GM21381 (cell line): ENCODE results near the gene ENTPD6.
"Not testable (repeated sequence)": the region's sequence is repeated elsewhere in the genome, so short reads cannot be mapped to it uniquely, and the experiment has no call there.

Experiments
- ATAC-seq: cut with Tn5 transposase; IDR thresholded peaks from one replicate; pipeline ENCODE4 v1.9.1; 2021; ENCODE audit warnings: mild to moderate bottlenecking, moderate library complexity; ENCODE audit not compliant: unreplicated experiment

Gene ENTPD6

DNA sequence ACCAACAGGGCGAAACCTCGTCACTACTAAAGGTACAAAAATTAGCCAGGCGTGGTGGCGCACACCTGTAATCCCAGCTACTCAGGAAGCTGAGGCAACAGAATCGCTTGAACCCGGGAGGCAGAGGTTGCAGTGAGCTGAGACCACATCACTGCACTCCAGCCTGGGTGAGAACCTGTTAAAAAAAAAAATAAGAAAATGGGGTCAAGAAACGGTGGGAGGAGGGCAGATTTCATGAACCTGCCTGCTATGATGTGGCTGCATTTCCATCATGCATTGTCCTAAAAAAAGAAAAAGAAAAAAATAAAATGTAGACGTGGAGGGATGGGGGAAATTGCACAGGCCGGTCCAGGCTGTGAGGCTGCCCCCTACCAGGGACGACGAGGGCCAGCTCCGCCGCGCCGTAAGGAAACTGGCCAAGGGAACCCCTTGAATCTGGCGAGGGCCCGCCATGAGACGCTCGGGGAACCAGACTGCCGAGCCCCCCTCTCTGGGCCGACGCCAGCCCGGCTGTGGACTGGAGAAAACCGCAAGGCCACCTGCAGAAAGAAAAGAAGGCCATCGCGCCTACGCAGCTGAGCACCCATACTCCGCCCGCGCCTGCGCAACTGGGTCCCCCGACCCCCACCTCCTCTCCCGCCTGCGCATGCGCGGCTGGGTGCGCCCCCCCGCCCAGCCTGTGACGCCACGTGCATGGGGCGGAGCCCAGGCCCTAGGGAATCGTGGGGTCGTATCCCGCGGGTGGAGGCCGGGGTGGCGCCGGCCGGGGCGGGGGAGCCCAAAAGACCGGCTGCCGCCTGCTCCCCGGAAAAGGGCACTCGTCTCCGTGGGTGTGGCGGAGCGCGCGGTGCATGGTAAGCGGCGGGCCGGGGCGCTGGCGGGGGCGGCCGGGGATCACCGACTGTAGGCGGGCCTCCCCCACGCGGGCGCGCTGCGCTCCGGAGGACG lies at the start of gene ENTPD6:
TSS of gene ENTPD6 (plus strand) at position 699 of the 948 bp plus-strand sequence. CDS start 10,825 bp downstream, outside the sequence.
- ATAC-seq: peak; percentile 78

DNA sequence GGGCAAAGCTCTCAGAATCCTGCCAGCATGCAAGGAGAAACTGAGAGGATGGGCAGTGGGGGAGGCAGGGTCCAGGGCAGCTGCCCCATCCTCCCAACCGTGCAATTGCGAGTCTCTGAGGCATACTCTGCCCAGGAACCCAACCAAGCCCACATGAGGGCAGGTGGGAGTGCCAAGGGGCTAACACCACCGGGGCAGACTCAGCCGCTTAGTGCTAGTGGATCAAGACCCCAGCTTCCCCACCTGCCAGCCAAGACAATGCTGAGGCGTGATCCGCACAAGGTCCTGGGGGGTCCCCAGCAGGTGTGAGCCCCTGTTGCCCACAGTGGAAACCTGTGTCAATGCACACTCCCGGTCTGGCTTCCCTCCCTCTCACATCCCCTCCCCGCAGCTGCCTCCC lies 48.5 kb upstream of the ENTPD6 start:
- no peak for ATAC-seq

DNA sequence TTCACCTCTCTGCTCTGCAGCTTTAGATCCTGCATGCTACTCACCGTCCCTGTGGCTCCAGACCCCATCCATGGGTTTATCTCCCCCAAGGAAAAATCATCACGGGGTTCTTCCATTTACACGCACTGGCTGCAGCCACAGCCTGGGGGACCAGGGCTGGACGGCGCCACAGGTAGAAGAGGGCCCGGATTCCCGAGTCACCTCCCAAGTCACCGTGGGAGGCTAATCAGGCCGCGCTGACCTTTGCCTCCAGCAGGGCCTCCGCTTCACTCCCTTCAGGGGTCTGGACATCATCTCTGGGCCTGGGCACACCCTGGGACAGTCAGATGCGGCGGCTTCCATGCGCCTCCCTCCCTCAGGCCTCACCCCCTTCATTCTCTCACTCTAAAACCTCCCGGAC lies 47.8 kb upstream of the ENTPD6 start:
- no peak for ATAC-seq

DNA sequence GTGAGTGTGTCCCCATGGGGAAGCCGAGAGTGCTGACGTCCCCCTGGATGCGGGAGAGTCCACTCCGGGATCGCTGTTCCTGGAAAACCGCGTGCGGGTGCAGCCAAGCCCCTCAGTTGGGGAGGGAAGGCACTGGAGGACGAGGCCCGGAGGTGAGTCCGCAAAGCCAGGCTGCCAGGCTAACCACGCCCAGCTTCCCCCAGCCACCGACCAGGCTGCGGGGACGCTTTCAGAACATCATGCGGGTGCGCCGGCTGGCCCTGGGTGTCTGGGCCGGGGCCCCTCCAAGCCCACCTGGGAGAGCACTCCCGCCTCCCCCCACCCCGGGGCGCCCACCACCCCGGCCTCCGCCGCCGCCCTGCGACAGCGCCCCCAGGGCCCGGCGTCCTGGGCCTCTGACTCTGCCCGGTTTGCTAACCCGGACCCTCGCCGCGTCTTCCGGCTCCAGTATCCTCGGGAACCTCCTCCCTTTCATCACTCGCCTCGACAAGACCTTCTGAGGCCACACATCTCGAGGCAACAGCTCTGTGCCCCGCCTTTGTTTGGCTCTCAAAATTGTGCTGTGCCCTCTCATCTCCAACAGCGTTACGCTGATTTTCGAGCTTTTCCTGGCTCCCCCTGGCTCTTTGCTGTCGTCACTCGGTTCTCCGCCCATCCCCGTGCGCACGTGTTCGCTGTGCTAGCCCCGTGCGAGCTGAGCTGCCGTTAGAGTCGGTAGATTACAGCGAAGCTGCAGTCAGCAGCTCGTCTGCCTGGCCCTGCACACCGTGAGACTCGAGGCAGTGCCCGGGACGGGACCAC lies 47.1 kb upstream of the ENTPD6 start:
- ATAC-seq: no peak

DNA sequence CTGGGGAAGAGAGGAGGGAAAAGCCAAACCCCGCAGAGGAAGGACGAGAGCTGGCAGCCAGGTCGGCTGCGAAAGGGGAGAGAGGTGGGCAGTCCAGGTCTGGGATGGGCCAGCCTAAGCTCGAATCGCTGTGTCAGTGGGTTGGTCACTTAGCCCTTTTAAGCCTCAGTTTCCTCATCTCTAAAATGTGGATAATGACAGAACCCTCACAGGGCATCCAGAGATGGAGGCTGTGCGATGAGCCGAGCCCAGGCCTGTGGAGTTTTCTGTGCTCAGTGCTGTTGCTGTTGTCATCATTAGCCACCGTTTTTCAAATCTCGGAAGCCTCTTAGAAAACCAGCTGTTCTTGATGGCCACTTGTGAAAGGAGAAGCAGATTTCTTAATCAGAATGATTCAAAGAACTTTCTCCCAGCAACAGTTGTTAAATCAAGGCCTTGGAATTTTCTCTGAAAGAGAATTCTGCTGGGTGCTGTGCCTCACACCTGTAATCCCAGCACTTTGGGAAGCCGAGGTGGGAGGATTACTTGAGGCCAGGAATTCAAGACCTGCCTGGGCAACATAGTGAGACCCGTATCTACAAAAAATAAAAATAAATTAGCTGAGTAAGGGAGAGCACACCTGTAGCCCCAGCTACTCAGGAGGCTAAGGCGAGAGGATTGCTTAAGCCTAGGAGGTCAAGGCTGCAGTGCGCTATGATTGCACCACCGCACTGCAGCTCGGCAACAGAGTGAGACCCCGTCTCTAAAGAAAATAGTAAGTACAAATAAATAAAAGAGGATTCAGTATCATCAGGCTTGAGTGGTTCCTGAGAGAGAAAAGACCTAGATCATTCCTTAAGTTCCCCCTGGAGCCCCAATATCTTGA lies 46.3 kb upstream of the ENTPD6 start:
- no peak for ATAC-seq

DNA sequence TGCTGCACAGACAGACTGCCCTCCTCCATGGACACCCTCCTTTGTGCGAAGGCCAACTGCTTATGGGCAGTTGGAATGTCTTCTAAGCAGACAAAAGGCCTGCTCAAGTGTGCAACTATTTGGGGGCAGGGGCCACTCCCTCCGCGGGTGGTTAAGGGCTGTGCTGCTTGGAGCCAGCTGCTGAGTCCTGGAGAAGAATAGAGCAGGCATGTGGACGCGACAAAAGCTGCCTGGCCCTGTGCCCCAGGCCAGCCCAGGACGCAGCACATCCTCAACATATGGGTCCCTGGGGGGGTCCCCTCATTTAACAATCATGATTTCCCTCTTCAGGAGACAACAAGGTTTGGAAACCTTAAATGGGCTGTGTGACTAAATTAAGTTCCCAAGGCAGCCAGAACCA lies 45.5 kb upstream of the ENTPD6 start:
- ATAC-seq: no peak

DNA sequence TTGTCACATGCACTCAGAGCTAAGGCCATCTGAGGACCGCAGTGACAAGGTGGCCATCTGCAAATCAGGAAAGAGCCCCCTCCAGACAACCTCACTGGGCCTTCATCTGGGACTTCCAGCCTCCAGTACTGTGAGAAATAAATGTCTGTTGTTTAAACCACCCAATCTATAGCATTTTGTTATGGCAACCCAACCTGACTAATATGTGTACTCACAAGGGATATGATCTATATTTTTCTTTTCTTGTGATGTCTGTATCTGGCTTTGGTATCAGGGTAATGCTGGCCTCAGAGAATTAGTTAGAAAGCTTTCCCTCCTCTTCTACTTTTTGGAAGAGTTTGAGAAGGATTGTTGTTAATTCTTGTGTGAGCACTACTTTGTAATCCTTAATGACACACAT lies 37.5 kb upstream of the ENTPD6 start:
- ATAC-seq: no peak

DNA sequence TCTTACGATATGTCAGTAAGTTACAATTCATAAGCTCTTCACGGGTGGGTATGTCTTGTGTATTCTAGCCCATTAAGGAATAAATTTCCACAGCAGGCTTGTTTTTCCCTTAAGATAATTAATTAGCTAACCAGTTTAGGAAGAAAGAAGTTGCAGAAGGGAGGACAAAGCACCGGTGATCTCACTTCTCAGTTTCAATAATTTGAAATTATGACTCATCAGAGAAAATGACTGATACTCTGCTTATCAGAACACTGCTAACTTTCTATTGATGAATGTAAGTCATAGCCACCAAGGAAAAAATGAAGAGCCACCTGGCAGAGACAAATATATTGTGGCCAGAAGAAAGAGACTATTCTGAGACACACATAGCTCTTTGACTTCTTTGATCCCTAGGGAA lies 35.0 kb upstream of the ENTPD6 start:
- peak; percentile 65 for ATAC-seq

DNA sequence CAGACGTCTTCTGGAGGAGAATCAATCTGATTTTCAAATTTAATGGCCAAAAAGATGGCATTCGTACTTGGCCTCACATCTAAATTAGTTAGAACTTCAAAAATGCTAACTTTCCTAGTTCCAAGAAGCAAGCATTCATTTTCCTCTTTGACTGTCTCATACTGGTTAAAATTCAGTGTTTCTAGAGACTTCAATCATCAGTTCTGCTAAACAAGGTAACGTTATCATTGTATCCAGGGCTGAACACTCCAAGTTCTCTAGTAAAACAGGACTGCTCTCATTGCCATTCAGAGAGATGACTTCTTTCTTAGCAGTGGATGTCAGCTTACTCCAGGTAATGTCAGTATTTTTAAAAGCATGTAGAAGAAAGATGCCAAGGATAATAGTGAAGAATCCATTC lies 34.6 kb upstream of the ENTPD6 start:
- ATAC-seq: no peak

DNA sequence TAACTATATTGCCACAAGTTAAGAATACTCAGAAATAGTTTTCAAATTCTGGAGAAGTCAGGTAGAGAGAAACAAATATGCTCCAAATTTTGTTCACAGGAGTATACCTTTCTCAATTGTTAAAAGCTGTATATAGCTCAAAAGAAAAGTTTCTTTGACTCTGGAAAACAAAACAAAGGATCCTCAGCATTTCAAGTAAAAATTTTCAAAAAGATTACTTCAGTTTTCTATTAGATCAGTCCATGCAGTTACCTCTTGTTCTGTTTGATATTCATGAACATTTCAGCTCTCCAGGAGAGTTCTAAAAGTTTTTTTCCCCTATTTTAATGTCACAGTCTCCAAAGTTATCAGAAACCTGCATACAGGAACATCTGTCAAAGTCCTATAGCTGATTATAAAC lies 30.4 kb upstream of the ENTPD6 start:
- no peak for ATAC-seq

DNA sequence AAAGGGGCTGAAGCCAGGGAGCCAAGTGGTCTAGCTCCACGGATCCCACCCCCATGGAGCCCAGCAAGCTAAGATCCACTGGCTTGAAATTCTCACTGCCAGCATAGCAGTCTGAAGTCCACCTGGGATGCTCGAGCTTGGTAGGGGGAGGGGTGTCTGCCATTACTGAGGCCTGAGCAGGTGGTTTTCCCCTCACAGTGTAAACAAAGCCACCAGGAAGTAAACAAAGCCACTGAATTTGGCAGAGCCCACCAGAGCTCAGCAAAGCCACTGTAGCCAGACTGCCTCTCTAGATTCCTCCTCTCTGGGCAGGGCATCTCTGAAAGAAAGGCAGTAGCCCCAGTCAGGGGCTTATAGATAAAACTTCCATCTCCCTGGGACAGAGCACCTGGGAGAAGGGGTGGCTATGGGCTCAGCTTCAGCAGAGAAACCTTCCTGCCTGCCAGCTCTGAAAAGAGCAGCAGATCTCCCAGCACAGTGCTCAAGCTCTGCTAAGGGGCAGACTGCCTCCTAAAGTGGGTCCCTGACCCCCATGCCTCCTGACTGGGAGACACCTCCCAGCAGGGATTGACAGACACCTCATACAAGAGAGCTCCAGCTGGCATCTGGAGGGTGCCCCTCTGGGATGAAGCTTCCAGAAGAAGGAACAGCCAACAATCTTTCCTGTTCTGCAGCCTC lies 29.3 kb upstream of the ENTPD6 start:
- ATAC-seq: not testable (repeated sequence)

DNA sequence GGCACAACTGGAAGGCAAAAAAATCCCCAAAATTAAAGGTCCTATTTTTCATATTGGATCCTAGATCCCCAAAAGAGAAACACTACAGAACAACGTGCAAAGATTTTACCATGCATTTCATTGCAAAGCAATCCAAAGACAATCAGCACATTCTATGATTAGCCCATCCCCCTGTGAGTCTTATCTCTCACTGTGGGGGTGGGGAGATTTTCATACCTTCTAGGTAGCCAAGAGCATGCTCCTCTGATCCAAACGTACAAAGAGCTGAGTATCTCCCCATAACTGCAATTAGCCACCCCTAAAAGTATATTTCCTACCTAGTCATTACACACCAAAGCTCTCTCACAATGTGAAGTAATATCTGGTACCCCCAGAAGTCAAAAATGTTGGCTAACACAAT lies 22.2 kb upstream of the ENTPD6 start:
- ATAC-seq: no peak

DNA sequence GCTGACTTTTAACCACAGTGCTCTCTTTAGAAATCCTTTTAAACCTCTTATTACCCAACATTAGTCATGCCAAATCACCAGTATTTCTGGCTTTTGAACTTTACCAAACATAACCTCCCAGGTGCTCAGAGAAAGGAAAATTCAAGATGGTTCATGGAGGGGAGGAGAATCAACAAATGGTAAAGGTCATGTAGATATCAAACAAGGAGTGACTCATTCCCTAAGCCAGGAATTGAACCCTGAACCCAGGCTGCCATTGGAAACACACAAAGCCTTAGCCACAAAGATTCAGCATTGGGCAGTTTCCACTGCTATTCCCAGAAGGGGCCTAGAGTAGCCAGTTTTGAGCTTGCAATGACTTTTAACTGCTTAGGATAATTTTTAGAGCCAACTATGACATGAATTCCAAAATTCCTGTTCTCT lies 21.6 kb upstream of the ENTPD6 start:
- ATAC-seq: no peak

DNA sequence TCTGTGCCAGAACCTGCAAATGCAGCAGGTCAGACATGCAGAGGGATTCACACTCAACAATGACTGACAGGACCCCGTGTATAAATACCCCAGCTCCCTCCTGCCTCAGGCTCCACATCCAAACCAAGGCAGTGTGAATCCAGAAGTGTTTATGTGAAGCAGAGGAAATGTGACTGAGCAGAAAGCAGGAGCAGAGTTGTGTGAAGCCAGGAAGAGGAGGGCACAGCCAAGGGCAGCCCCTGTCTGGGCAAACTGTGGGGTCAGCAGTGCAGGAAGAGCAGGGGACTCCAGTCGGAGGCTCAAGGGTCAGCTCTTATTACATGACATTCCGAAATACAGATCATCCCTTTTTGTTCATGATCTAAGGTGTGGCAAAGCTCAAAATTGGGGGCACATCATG lies 19.3 kb upstream of the ENTPD6 start:
- no peak for ATAC-seq

DNA sequence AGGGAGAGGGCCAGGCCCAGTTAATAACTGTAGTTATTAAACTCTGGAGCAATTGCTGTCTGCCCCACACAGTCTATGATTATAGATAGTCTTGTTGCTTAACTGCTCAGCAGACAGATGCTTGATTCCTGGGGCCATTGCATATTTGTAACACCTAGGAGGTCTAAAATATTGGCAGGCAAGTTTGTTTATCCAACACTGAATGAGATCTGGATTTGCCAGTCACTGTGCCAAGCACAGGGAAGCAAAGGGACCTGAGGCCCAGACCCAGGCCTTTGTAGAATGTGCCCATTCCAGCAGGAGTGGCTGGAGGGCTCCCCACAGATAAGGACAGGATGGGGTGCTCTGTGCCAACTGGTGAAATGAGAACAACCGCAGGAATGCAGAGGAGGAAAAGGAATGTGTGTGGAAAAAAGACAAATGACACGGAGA lies 17.6 kb upstream of the ENTPD6 start:
- ATAC-seq: no peak

DNA sequence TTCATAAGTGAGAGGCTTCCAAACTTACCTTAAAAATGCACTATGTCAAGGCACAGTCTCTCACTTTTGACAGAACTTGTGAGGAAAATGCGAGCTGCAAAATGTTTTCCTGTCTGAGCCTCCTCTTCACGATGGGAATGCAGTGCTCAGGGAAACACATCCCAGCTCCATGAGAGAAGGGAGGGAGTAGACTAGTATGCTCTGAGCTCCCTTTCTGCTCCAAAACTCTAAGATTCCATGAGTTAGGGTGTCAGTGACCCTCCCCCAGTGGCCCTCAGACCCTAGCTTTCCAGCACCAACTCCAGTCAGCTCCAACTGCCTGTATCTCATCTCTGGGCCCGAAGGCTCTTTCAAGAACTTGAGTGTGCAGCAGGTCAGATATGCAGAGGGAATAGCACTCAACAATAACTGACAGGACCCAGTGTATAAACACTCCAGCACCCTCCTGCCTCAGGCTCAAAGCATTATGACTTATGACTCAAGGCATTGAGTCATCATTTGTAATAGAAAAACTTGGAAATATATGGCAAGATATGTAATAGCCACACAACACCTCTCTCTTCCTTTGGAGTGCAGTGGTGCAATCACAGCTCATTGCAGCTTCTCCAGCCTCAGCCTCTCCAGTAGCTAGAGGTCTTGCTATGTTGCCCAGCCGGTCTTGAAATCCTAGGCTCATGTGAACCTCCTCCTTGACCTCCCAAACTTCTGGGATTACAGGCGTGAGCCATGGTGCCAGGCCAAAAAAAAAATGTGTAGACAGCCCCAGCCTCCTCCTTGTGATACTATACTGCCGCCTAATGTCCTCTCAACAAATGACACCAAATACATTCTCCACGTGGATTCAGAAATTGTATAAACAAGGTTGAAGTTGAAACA lies 16.7 kb upstream of the ENTPD6 start:
- ATAC-seq: no peak

DNA sequence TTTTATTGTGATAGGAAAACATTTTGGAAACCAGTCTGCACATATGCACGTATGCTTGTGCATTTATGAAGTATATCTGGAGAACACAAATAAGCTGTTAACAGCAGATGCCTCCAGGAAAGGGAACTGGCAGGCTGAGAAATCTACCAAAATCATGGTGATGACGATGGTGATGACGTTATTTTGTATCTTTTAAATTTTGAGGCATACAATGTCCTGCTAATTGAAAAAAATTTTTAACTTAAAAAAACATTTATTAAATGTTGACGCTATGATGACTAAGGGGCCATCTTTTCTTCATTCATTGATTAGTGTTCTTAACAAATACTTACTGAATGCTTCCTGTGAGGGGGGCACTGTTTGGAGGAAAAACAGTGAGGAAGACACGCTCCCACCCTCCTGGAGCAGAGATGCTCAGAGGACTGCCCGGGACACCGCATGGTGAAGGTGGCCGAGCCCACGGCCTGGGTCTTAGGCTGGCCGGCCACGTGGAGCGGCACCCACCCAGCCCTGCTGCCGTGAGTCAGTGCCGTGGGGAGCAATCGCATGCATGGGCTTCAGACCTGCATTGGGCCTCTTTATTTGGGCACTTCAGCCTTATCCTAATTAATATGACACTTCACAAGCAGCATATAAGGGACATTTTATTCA lies 15.9 kb upstream of the ENTPD6 start:
- ATAC-seq: no peak

DNA sequence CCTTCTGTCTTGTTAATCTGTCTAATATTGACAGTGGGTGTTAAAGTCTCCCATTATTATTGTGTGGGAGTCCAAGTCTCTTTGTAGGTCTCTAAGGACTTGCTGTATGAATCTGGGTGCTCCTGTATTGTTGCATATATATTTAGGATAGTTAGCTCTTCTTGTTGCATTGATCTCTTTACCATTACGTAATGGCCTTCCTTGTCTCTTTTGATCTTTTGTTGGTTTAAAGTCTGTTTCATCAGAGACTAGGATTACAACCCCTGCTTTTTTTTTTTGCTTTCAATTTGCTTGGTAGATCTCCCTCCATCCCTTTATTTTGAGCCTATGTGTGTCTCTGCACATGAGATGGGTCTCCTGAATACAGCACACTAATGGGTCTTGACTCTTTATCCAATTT lies 11.1 kb upstream of the ENTPD6 start:
- ATAC-seq: not testable (repeated sequence)

DNA sequence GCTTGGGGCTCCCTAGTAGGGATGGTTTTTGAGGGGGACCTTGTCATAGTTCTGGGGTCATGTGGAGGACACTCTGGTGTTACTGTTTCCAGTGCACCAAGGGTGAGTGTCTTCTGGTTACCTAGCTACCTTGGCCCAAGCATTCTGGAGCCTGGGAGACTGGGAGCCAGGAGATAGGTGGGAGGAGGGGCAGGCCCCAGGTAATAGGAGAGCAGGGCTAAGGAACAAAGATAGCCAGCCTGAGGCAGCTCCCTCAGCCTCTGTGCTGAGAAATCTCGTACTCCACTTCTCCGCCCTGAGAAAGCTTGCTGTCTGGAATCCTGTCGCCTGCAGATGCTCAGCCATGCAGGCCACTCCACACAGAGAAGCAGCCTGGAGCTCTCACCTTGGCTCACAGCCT lies 8.3 kb upstream of the ENTPD6 start:
- no peak for ATAC-seq
